ENCODE measurements around the gene LGR4. TPM values are rescaled to one million over a fixed set of nuclear protein-coding genes. Genes with fewer than 3 reads are reported as not detected.

LGR4 gene
- total RNA-seq, 1 experiment from 2014 or later: 99.2 TPM

DNA sequence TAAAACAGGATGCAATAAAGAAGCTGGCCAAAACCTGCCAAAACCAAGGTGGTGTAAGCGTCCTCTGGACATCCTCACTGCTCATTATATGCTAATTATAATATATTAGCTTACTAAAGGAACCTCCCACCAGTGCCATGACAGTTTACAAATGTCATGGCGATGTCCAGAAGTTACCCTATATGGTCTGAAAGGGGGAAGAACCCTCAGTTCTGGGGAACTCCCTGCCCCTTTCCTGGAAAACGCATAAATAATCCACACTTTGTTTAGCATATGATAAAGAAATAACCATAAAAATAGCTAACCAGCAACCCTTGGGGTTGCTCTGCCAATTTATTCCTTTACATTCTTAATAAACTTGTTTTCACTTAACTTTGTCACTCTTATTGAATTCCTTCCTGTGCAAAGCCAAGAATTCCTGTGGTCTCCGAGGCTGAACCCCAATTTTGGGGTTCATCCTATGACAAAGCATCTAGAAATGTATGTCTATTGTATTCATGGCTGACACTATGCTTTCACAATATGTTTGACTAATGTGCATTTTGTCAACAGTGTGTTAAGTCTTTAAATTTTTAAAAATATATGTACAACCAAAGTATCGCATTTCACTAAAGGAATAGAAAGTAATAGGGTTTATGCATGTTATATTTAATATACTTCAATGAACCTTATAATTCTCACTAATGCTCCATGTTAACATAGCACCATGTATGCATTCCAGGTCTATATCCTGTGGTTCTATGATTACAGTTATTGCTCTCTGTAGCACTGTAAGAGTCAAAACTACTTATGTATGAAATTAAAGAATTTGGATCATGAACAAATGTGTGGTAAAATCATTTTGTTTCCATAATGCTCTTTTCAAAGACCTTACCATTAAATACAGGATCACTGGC lies 25.1 kb downstream of the LGR4 start:
- H3K79me1 ChIP-seq (ENCODE audit: insufficient read depth, low read depth, low read length, poor library complexity, severe bottlenecking): peaks cover 4% of the 10 kb centered on the region
- no peak overlapping the region for H3K9ac ChIP-seq (ENCODE audit: extremely low read depth, insufficient read length, low read length)
- no peak overlapping the region for H4K8ac ChIP-seq (replicated peaks; ENCODE audit: insufficient read length, low read depth, low read length)
- no peak overlapping the region for H3K27ac ChIP-seq (ENCODE audit: insufficient read length, low read depth, low read length)
- no peak overlapping the region for H3K4ac ChIP-seq (ENCODE audit: low read depth, low read length)
- no peak overlapping the region for H3K4me2 ChIP-seq (ENCODE audit: insufficient read depth, insufficient read length, low read length)
- H2AK5ac ChIP-seq (ENCODE audit: insufficient read length, low read length): no peak overlapping the region
- peaks cover 11% of the 10 kb centered on the region for H3K4me1 ChIP-seq (ENCODE audit: insufficient read depth, low read length)
- H4K20me1 ChIP-seq (ENCODE audit: control insufficient read depth, insufficient read depth, insufficient read length): no peaks in the 10 kb centered on the region
- H3K27me3 ChIP-seq (ENCODE audit: insufficient read depth, low read length): no peaks in the 10 kb centered on the region
- no peak overlapping the region for H2BK5ac ChIP-seq (ENCODE audit: insufficient read length, low read length)
- no peak overlapping the region for H2AFZ ChIP-seq (ENCODE audit: low read length)
- Mint-ChIP-seq H3K9me3 (no peaks in the 10 kb centered on the region; a peak in 1 of 5 replicates), H3K27me3 (ENCODE audit: low read depth) (no peaks in the 10 kb centered on the region), H3K4me1 (peaks cover 61% of the 10 kb centered on the region in 2 experiments), H3K4me3 (no peak overlapping the region), H3K27ac (no peak overlapping the region), H3K36me3 (ENCODE audit: insufficient read depth in 1 of 3, low read depth in 3 of 3) (peaks cover 0 to 19% (median 10%) of the 10 kb centered on the region in 3 experiments; a peak in 4 of 7 replicates)
- no peaks in the 10 kb centered on the region for H3K9me3 ChIP-seq (ENCODE audit: control insufficient read depth, low read depth, low read length)
- H4K91ac ChIP-seq (ENCODE audit: insufficient read length, low read depth, low read length): no peak overlapping the region
- H2BK20ac ChIP-seq (ENCODE audit: low read depth, low read length, poor library complexity, severe bottlenecking): no peak overlapping the region
- H2BK15ac ChIP-seq (ENCODE audit: low read depth, low read length): no peak overlapping the region
- H3K23ac ChIP-seq (ENCODE audit: insufficient read length, low read depth, low read length): no peak overlapping the region
- no peak overlapping the region for H3K14ac ChIP-seq (ENCODE audit: insufficient read depth, low read length)
- H4K5ac ChIP-seq (ENCODE audit: insufficient read length, low read depth, low read length): no peak overlapping the region
- no peak for DNase-seq
- H3K18ac ChIP-seq (ENCODE audit: insufficient read length, low read depth, low read length): no peak overlapping the region
- H3T11ph ChIP-seq (ENCODE audit: low read length): no peak overlapping the region
- WGBS (ENCODE audit: extremely low coverage, insufficient read length, low lambda C conversion rate): no CpG with 5 or more reads among the region's 5 CpGs
- peaks cover 3% of the 10 kb centered on the region for H3K23me2 ChIP-seq (ENCODE audit: insufficient read length, low read depth, low read length, poor library complexity, severe bottlenecking)
- no peak overlapping the region for H3K56ac ChIP-seq (ENCODE audit: insufficient read length, low read depth, low read length)
- TF ChIP-seq, protein P1, sequence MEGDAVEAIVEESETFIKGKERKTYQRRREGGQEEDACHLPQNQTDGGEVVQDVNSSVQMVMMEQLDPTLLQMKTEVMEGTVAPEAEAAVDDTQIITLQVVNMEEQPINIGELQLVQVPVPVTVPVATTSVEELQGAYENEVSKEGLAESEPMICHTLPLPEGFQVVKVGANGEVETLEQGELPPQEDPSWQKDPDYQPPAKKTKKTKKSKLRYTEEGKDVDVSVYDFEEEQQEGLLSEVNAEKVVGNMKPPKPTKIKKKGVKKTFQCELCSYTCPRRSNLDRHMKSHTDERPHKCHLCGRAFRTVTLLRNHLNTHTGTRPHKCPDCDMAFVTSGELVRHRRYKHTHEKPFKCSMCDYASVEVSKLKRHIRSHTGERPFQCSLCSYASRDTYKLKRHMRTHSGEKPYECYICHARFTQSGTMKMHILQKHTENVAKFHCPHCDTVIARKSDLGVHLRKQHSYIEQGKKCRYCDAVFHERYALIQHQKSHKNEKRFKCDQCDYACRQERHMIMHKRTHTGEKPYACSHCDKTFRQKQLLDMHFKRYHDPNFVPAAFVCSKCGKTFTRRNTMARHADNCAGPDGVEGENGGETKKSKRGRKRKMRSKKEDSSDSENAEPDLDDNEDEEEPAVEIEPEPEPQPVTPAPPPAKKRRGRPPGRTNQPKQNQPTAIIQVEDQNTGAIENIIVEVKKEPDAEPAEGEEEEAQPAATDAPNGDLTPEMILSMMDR (conservative IDR thresholded peaks at IDR 0.05): no peak
- peaks cover 12% of the 10 kb centered on the region; the same call in 1 of the 2 replicates for H3K79me2 ChIP-seq (ENCODE audit: insufficient read depth, low read length)
- H2BK12ac ChIP-seq (ENCODE audit: insufficient read length, low read depth, low read length): no peak overlapping the region
- H2BK120ac ChIP-seq (ENCODE audit: low read depth, low read length, poor library complexity, severe bottlenecking): no peak overlapping the region

Measured in H9 (cell line).